OCI-LY7 (cell line): ENCODE results near the gene SRR. TPM values are rescaled to one million over a fixed set of nuclear protein-coding genes. Genes with fewer than 3 reads are reported as not detected.

Source experiments
- BruUV-seq: library from RNA; stranded (reverse); fragments of 400-500 nt; replicated peaks from 2 replicates; lab custom pipeline; 2021; lab: Mats Ljungman, UMichigan
- CTCF ChIA-PET: fragments of 300-600 bp; sonication (Branson Sonifier 250); formaldehyde crosslinking; loops from one replicate; lab custom pipeline; 2022; ENCODE audit warnings: antibody characterized with exemption; ENCODE audit not compliant: unreplicated experiment; lab: Charles Lee
- POLR2A ChIA-PET: fragments of 300-600 bp; sonication (Branson Sonifier 250); formaldehyde crosslinking; loops from one replicate; lab custom pipeline; 2022; ENCODE audit warnings: antibody characterized with exemption; lab: Charles Lee
- DNase-seq: peaks from one replicate; pipeline ENCODE4 v3.0.0-alpha.2; 2015; ENCODE audit warnings: low spot score
- H2AFZ ChIP-seq: fragments of 200-600 bp; sonication (generic), shearing (Covaris generic); 2 replicates; pipeline ENCODE4 v1.6.1; 2014; ENCODE audit warnings: mild to moderate bottlenecking, antibody characterized with exemption, low read length, moderate library complexity
- H3K27ac ChIP-seq: fragments of 200-600 bp; sonication (generic); 2 replicates; pipeline ENCODE4 v1.5.1; 2014; ENCODE audit warnings: mixed run types, low read depth, mild to moderate bottlenecking, moderate library complexity, low read length, inconsistent platforms; ENCODE audit not compliant: poor library complexity, severe bottlenecking
- H3K36me3 ChIP-seq: fragments of 200-600 bp; sonication (generic); 2 replicates; pipeline ENCODE4 v1.6.1; 2014; ENCODE audit warnings: mild to moderate bottlenecking, antibody characterized with exemption, low read length, moderate library complexity, mixed read lengths; ENCODE audit not compliant: insufficient read depth
- H3K4me1 ChIP-seq: fragments of 200-600 bp; sonication (generic); 2 replicates; pipeline ENCODE4 v1.5.1; 2014; ENCODE audit warnings: mild to moderate bottlenecking, low read length; ENCODE audit not compliant: insufficient read depth, poor library complexity, severe bottlenecking
- H3K4me2 ChIP-seq: fragments of 200-600 bp; sonication (generic); 2 replicates; pipeline ENCODE4 v1.6.1; 2014; ENCODE audit warnings: mild to moderate bottlenecking, low read length
- H3K4me3 ChIP-seq: fragments of 200-600 bp; sonication (generic); 2 replicates; pipeline ENCODE4 v1.5.1; 2014; ENCODE audit warnings: mild to moderate bottlenecking, low read depth, low read length; ENCODE audit not compliant: poor library complexity, severe bottlenecking
- H3K79me2 ChIP-seq: fragments of 200-600 bp; sonication (generic); 2 replicates; pipeline ENCODE4 v1.6.1; 2016; ENCODE audit warnings: low read depth, mild to moderate bottlenecking, low read length, moderate library complexity, mixed read lengths; ENCODE audit not compliant: insufficient read depth
- H3K9me2 ChIP-seq: fragments of 200-600 bp; sonication (generic); 2 replicates; pipeline ENCODE4 v1.6.1; 2016; ENCODE audit warnings: mild to moderate bottlenecking, low read length, mixed read lengths; ENCODE audit not compliant: insufficient read depth
- H3K9me3 ChIP-seq: fragments of 200-600 bp; sonication (generic); 2 replicates; pipeline ENCODE4 v1.6.1; 2014; ENCODE audit warnings: mild to moderate bottlenecking, mixed run types, low read length, mixed read lengths
- H4K20me1 ChIP-seq: fragments of 200-600 bp; sonication (generic); 2 replicates; pipeline ENCODE4 v1.6.1; 2014; ENCODE audit warnings: mild to moderate bottlenecking, antibody characterized with exemption, low read length, moderate library complexity, mixed read lengths; ENCODE audit not compliant: insufficient read depth
- EZH2phosphoT487 ChIP-seq: fragments of 200-600 bp; sonication (generic); IDR thresholded peaks from 2 replicates; pipeline ENCODE4 v1.6.1; 2018; ENCODE audit warnings: low read depth, borderline replicate concordance, mild to moderate bottlenecking, mixed run types, antibody characterized with exemption, low read length, moderate library complexity, mixed read lengths
- intact Hi-C: fragments of 100-400 bp; cut with micrococcal nuclease; formaldehyde crosslinking; loops from one replicate; pipeline ENCODE4 v1.10.0; 2022; ENCODE audit not compliant: unreplicated experiment
- total RNA-seq, 2 experiments: library from RNA; depleted of rRNA in 1 of 2; stranded (reverse); fragments of >200 nt in 1 of 2; shearing (Covaris generic) in 1 of 2; gene quantifications; 2 replicates each; pipeline ENCODE4 v1.2.3, GENCODE V29; 2014 to 2022
- TF ChIP-seq, protein P1 (sequence below): fragments of 200-600 bp; sonication (generic); conservative IDR thresholded peaks from 2 replicates; pipeline ENCODE4 v1.5.1; 2014; ENCODE audit warnings: mild to moderate bottlenecking, antibody characterized with exemption, low read length, moderate library complexity, mixed read lengths

SRR gene
- total RNA-seq, 2 experiments from 2014 or later, result 3.8 to 12.1 TPM

GRCh38 chr17:2362416-2362815 lies 58.7 kb downstream of the SRR start:
- no peaks in the 10 kb centered on the region for H3K9me2 ChIP-seq
- H3K79me2 ChIP-seq, result no peaks in the 10 kb centered on the region
- H3K4me1 ChIP-seq, result no peaks in the 10 kb centered on the region
- H3K27ac ChIP-seq, result no peak overlapping the region
- H2AFZ ChIP-seq, result no peak overlapping the region
- CTCF ChIA-PET, result no interaction called here
- no peak for DNase-seq
- no peak overlapping the region for H3K4me2 ChIP-seq
- no peak for TF ChIP-seq EZH2phosphoT487
- TF ChIP-seq, protein P1, sequence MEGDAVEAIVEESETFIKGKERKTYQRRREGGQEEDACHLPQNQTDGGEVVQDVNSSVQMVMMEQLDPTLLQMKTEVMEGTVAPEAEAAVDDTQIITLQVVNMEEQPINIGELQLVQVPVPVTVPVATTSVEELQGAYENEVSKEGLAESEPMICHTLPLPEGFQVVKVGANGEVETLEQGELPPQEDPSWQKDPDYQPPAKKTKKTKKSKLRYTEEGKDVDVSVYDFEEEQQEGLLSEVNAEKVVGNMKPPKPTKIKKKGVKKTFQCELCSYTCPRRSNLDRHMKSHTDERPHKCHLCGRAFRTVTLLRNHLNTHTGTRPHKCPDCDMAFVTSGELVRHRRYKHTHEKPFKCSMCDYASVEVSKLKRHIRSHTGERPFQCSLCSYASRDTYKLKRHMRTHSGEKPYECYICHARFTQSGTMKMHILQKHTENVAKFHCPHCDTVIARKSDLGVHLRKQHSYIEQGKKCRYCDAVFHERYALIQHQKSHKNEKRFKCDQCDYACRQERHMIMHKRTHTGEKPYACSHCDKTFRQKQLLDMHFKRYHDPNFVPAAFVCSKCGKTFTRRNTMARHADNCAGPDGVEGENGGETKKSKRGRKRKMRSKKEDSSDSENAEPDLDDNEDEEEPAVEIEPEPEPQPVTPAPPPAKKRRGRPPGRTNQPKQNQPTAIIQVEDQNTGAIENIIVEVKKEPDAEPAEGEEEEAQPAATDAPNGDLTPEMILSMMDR, result no peak
- no peaks in the 10 kb centered on the region for H3K9me3 ChIP-seq
- no peak overlapping the region for H3K4me3 ChIP-seq
- POLR2A ChIA-PET, result no interaction called here
- intact Hi-C loops, result no loop called here
- no peaks in the 10 kb centered on the region for H3K36me3 ChIP-seq
- H4K20me1 ChIP-seq, result no peaks in the 10 kb centered on the region
- no TSS peak for BruUV-seq

DNA sequence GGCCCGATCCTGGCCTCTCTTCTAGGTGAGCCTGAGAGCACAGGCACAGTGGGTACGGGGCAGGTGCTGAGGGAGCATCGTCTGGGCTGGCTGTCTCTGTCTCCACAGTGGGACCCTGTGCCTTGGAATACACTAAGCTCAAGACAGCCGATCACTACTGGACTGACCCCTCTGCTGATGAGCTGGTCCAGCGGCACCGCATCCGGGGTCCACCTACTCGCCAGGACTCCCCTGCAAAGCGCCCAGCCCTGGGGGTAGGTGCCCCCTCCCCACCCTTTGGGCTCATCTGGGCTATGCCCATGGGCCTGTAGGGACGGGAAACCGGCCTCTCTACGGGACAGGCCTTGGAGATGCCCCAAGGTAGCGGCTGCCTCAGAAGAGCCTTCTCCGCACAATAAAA lies 59.1 kb downstream of the SRR start:
- ChIA-PET CTCF (no interaction called here), POLR2A (no interaction called here)
- Histone ChIP-seq H3K79me2 (no peaks in the 10 kb centered on the region), H2AFZ (no peak overlapping the region), H4K20me1 (no peaks in the 10 kb centered on the region), H3K36me3 (no peaks in the 10 kb centered on the region), H3K9me3 (no peaks in the 10 kb centered on the region), H3K4me3 (no peak overlapping the region), H3K27ac (no peak overlapping the region), H3K4me1 (no peaks in the 10 kb centered on the region), H3K4me2 (no peak overlapping the region), H3K9me2 (no peaks in the 10 kb centered on the region)
- BruUV-seq, result no TSS peak
- intact Hi-C loops, result no loop called here
- DNase-seq, result no peak
- TF ChIP-seq, protein P1, result no peak
- no peak for TF ChIP-seq EZH2phosphoT487

- no peak overlapping the region for H2AFZ ChIP-seq
- no peaks in the 10 kb centered on the region for H3K36me3 ChIP-seq
- no peak overlapping the region for H3K4me3 ChIP-seq
- ChIA-PET CTCF (no interaction called here), POLR2A (no interaction called here)
- no peak for TF ChIP-seq EZH2phosphoT487
- TF ChIP-seq, protein P1, result no peak
- no peaks in the 10 kb centered on the region for H3K9me2 ChIP-seq
- H3K79me2 ChIP-seq, result no peaks in the 10 kb centered on the region
- no peaks in the 10 kb centered on the region for H3K9me3 ChIP-seq
- no peak for DNase-seq
- H4K20me1 ChIP-seq, result no peaks in the 10 kb centered on the region
- H3K4me2 ChIP-seq, result no peak overlapping the region
- BruUV-seq, result no TSS peak
- intact Hi-C loops, result no loop called here
- H3K27ac ChIP-seq, result no peak overlapping the region
- H3K4me1 ChIP-seq, result no peaks in the 10 kb centered on the region
These were observed 59.6 kb downstream of the SRR start for GRCh38 chr17:2363318-2363717.
